Measurements from ENCODE around the gene LRP1B.

DNA sequence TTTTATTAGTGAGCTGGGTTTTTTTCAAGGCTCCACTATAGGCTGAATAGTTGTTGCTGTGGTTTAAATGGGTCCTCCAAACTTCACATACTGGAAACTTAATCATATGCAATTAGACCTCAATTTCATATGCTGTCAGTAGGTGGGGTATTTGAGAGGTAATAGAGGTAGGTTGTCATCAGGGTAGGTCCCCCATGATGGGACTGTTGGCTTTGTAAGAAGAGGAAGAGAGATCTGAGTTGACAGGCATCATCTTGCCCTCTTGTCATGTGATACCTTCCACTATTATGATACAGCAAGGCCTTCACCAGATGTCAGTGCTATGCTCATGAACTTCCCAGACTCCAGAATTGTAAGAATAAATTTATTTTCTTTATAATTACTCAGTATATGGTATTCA, 819.4 kb downstream of the LRP1B start:
- TF ChIP-seq, protein P1, sequence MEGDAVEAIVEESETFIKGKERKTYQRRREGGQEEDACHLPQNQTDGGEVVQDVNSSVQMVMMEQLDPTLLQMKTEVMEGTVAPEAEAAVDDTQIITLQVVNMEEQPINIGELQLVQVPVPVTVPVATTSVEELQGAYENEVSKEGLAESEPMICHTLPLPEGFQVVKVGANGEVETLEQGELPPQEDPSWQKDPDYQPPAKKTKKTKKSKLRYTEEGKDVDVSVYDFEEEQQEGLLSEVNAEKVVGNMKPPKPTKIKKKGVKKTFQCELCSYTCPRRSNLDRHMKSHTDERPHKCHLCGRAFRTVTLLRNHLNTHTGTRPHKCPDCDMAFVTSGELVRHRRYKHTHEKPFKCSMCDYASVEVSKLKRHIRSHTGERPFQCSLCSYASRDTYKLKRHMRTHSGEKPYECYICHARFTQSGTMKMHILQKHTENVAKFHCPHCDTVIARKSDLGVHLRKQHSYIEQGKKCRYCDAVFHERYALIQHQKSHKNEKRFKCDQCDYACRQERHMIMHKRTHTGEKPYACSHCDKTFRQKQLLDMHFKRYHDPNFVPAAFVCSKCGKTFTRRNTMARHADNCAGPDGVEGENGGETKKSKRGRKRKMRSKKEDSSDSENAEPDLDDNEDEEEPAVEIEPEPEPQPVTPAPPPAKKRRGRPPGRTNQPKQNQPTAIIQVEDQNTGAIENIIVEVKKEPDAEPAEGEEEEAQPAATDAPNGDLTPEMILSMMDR (IDR thresholded peaks at IDR 0.05; ENCODE audit: low read depth, low read length, missing input control) = no peak
- TF ChIP-seq, protein P2, sequence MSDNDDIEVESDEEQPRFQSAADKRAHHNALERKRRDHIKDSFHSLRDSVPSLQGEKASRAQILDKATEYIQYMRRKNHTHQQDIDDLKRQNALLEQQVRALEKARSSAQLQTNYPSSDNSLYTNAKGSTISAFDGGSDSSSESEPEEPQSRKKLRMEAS (IDR thresholded peaks at IDR 0.05) = no peak
- TF ChIP-seq, protein P3, sequence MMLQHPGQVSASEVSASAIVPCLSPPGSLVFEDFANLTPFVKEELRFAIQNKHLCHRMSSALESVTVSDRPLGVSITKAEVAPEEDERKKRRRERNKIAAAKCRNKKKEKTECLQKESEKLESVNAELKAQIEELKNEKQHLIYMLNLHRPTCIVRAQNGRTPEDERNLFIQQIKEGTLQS (IDR thresholded peaks at IDR 0.05) = no peak
- TF ChIP-seq, protein P4, sequence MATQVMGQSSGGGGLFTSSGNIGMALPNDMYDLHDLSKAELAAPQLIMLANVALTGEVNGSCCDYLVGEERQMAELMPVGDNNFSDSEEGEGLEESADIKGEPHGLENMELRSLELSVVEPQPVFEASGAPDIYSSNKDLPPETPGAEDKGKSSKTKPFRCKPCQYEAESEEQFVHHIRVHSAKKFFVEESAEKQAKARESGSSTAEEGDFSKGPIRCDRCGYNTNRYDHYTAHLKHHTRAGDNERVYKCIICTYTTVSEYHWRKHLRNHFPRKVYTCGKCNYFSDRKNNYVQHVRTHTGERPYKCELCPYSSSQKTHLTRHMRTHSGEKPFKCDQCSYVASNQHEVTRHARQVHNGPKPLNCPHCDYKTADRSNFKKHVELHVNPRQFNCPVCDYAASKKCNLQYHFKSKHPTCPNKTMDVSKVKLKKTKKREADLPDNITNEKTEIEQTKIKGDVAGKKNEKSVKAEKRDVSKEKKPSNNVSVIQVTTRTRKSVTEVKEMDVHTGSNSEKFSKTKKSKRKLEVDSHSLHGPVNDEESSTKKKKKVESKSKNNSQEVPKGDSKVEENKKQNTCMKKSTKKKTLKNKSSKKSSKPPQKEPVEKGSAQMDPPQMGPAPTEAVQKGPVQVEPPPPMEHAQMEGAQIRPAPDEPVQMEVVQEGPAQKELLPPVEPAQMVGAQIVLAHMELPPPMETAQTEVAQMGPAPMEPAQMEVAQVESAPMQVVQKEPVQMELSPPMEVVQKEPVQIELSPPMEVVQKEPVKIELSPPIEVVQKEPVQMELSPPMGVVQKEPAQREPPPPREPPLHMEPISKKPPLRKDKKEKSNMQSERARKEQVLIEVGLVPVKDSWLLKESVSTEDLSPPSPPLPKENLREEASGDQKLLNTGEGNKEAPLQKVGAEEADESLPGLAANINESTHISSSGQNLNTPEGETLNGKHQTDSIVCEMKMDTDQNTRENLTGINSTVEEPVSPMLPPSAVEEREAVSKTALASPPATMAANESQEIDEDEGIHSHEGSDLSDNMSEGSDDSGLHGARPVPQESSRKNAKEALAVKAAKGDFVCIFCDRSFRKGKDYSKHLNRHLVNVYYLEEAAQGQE (IDR thresholded peaks at IDR 0.05) = no peak
- TF ChIP-seq YY1 (IDR thresholded peaks at IDR 0.05) = no peak
- TF ChIP-seq SP1 (IDR thresholded peaks at IDR 0.05) = no peak
- no peak for TF ChIP-seq GABPA (IDR thresholded peaks at IDR 0.05 in 1 of 2, conservative IDR thresholded peaks at IDR 0.05 in 1 of 2)
- TF ChIP-seq HNF4G (IDR thresholded peaks at IDR 0.05) = no peak
- TF ChIP-seq RAD21 (IDR thresholded peaks at IDR 0.05) = no peak
- TF ChIP-seq JUND (IDR thresholded peaks at IDR 0.05) = no peak
- TF ChIP-seq, protein P5, sequence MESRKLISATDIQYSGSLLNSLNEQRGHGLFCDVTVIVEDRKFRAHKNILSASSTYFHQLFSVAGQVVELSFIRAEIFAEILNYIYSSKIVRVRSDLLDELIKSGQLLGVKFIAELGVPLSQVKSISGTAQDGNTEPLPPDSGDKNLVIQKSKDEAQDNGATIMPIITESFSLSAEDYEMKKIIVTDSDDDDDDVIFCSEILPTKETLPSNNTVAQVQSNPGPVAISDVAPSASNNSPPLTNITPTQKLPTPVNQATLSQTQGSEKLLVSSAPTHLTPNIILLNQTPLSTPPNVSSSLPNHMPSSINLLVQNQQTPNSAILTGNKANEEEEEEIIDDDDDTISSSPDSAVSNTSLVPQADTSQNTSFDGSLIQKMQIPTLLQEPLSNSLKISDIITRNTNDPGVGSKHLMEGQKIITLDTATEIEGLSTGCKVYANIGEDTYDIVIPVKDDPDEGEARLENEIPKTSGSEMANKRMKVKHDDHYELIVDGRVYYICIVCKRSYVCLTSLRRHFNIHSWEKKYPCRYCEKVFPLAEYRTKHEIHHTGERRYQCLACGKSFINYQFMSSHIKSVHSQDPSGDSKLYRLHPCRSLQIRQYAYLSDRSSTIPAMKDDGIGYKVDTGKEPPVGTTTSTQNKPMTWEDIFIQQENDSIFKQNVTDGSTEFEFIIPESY (IDR thresholded peaks at IDR 0.05) = no peak
- TF ChIP-seq TAF1 (conservative IDR thresholded peaks at IDR 0.05) = no peak
- no peak for TF ChIP-seq RXRA (IDR thresholded peaks at IDR 0.05)
- TF ChIP-seq EGR1 (IDR thresholded peaks at IDR 0.05; ENCODE audit: low read depth in 2 of 2) = no peak
